ENCODE data around the gene FAM163A. TPM values are rescaled to one million over a fixed set of nuclear protein-coding genes. Genes with fewer than 3 reads are reported as not detected.

Gene FAM163A
- total and polyA plus RNA-seq, 7 donors, result 0.36 to 2.4 (median 1.2) TPM; not detected in 1

DNA sequence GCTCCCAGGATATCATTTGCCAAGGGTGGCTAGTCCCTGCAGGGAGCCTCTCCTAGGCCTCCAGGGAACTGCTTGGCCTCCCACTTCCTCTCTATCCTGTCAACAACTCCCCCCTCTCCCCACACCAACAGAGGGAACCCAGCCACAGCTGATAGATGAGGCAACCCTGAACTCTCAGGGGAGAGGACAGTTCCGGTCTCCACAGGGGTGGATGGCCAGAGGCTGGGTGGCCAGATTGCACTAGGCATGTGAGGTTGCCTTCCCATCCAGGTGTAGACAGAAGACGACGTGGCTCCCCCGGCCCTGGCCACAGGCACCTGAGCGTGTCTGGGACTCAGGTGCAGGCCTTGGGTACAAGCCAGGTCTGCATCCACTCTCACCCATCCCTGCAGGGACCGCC, 81.2 kb downstream of the FAM163A start:
- intact Hi-C loops (cut with DNase I), result no loop called here
- Histone ChIP-seq H3K9me3 (no peaks in the 10 kb centered on the region), H3K27ac (no peak overlapping the region), H3K36me3 (no peaks in the 10 kb centered on the region), H3K4me3 (no peak overlapping the region), H3K4me1 (no peaks in the 10 kb centered on the region), H3K27me3 (no peaks in the 10 kb centered on the region)
- no peak for TF ChIP-seq POLR2A (IDR thresholded peaks at IDR 0.05)
- no peak for TF ChIP-seq EP300 (IDR thresholded peaks at IDR 0.05)
- no peak for TF ChIP-seq POLR2AphosphoS5 (IDR thresholded peaks at IDR 0.05)
- TF ChIP-seq, protein P1, sequence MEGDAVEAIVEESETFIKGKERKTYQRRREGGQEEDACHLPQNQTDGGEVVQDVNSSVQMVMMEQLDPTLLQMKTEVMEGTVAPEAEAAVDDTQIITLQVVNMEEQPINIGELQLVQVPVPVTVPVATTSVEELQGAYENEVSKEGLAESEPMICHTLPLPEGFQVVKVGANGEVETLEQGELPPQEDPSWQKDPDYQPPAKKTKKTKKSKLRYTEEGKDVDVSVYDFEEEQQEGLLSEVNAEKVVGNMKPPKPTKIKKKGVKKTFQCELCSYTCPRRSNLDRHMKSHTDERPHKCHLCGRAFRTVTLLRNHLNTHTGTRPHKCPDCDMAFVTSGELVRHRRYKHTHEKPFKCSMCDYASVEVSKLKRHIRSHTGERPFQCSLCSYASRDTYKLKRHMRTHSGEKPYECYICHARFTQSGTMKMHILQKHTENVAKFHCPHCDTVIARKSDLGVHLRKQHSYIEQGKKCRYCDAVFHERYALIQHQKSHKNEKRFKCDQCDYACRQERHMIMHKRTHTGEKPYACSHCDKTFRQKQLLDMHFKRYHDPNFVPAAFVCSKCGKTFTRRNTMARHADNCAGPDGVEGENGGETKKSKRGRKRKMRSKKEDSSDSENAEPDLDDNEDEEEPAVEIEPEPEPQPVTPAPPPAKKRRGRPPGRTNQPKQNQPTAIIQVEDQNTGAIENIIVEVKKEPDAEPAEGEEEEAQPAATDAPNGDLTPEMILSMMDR (IDR thresholded peaks at IDR 0.05), result no peak
- WGBS, 2 donors, result 92% methylated on average over 6 of the region's 6 CpGs
- peak; percentile 52 for DNase-seq

DNA sequence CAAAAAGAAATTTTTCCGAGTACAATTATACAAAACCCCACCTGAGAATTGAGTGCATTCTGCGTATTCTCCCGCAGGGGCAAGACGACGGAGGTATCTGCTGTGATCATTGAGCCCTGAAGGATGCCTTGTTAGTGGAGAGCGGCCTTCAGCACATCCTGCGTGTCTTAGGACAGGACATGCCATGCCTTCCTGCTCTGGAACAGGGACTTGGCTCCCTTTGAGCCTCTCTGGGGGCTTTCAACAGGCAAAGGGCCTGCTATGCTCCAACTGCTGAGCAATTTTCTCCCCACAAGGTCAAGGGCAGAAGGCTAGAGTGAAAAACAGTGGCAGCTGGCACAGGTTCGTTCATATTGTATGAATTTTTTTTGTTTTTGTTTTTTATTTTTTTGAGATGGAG, 82.1 kb downstream of the FAM163A start:
- WGBS, 2 donors, result 84 to 89% methylated on average over 8 of the region's 8 CpGs
- intact Hi-C loops (cut with DNase I), result no loop called here
- H3K27ac ChIP-seq, result no peak overlapping the region
- H3K27me3 ChIP-seq, result no peaks in the 10 kb centered on the region
- TF ChIP-seq POLR2AphosphoS5 (IDR thresholded peaks at IDR 0.05) (no peak), EP300 (IDR thresholded peaks at IDR 0.05) (no peak), POLR2A (IDR thresholded peaks at IDR 0.05) (no peak)
- TF ChIP-seq, protein P1 (IDR thresholded peaks at IDR 0.05), result no peak
- H3K4me3 ChIP-seq, result no peak overlapping the region
- H3K36me3 ChIP-seq, result no peaks in the 10 kb centered on the region
- H3K9me3 ChIP-seq, result no peaks in the 10 kb centered on the region
- H3K4me1 ChIP-seq, result no peaks in the 10 kb centered on the region
- no peak for DNase-seq

DNA sequence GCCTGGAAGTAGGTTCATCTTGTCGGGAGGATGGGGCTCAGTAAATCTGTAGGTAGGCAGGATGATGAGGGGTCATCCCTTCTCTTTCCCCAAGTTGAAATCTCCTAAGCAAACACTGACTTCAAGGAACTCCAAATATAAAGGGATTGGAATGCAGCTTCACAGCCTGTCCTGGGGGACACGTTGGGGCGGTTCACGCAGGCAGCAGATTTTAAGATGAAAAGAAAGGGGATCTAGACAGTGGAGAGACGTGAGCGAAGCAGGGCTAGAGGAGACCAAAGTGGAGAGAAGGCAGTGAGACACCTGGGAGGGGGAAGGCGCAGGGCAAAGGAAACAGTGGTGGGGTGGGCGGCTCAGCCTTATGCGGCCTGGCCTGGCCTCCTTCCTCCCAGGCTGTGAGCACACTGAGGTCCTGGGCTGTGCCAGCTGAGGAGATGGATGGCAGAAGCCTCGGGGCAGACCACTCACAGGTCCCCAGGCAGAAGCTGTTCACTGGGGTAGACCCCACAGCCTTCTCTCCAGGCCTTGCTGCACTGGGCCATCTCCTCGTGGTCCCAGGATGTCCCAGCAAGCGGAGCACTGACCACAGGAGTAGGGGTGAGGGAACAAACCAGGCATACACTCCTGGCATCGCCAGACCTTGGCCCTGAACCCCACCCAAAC, 82.8 kb downstream of the FAM163A start:
- H3K4me3 ChIP-seq, result no peak overlapping the region
- no peaks in the 10 kb centered on the region for H3K4me1 ChIP-seq
- TF ChIP-seq EP300 (IDR thresholded peaks at IDR 0.05) (no peak), POLR2A (IDR thresholded peaks at IDR 0.05) (no peak), POLR2AphosphoS5 (IDR thresholded peaks at IDR 0.05) (no peak)
- TF ChIP-seq, protein P1 (IDR thresholded peaks at IDR 0.05), result no peak
- WGBS, 2 donors, result 86 to 90% methylated on average over 13 of the region's 13 CpGs
- no peak for DNase-seq
- H3K36me3 ChIP-seq, result no peaks in the 10 kb centered on the region
- H3K27me3 ChIP-seq, result no peaks in the 10 kb centered on the region
- H3K9me3 ChIP-seq, result no peaks in the 10 kb centered on the region
- intact Hi-C loops (cut with DNase I), result no loop called here
- no peak overlapping the region for H3K27ac ChIP-seq

DNA sequence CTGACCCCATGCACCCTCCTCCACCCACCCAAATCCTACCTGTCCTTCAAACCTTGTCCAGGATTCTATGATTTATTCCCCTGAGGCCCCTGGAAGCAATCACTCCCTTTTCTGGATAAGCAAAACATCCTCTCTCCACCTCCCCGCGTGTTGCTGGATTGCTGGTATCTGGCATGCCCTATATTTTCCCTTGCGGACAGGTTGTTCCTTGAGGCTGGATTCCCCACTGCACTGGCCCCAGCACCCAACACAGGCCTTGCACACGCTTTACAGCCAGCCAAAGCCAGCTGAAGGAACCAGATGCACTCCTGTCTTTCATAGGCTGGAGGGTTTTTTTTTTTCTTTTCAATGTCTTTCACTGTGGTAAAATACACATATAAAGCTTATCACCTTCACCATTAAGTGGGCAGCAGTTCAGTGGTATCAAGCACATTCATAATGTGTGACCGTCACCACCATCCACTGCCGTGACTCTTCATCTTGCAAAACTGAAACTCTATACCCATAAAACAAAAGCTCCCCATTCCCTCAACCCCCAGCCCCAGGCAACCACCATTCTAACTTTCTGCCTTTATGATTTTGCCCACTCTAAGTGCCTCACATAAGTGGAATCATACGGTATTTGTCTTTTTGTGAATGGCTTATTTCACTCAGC, 83.7 kb downstream of the FAM163A start:
- Histone ChIP-seq H3K27ac (no peak overlapping the region), H3K4me1 (no peaks in the 10 kb centered on the region), H3K27me3 (no peaks in the 10 kb centered on the region), H3K36me3 (no peaks in the 10 kb centered on the region), H3K4me3 (no peak overlapping the region), H3K9me3 (no peaks in the 10 kb centered on the region)
- 77 to 88% methylated on average over 7 of the region's 7 CpGs for WGBS, 2 donors
- intact Hi-C loops (cut with DNase I), result no loop called here
- no peak for TF ChIP-seq POLR2A (IDR thresholded peaks at IDR 0.05)
- TF ChIP-seq EP300 (IDR thresholded peaks at IDR 0.05), result no peak
- TF ChIP-seq, protein P1 (IDR thresholded peaks at IDR 0.05), result no peak
- TF ChIP-seq POLR2AphosphoS5 (IDR thresholded peaks at IDR 0.05), result no peak
- DNase-seq, result no peak
